ENCODE data around the gene ARID4B. TPM values are rescaled to one million over a fixed set of nuclear protein-coding genes. Genes with fewer than 3 reads are reported as not detected.

Gene ARID4B
- total RNA-seq, 1 experiment from 2014 or later, result 34.0 TPM

DNA sequence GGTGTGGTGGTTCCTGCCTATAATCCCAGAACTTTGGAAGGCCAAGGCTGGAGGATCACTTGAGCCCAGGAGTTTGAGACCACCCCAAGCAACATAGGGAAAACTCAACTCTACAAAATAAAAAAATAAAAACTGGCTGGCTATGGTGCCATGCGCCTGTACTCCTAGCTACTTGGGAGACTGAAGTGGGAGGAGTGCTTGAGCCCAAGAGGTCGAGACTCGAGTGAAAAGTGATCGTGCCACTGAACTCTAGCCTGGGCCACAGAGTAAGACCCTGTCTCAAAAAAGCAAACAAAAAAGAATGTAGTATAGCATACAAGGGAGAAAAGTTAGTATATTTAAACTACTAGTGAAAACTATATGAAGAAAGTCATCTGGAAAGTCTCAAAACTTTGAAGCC, 66.7 kb downstream of the ARID4B start:
- Histone ChIP-seq H3K23me2 (ENCODE audit: insufficient read length, low read depth, low read length, poor library complexity, severe bottlenecking) (no peaks in the 10 kb centered on the region), H3K9me3 (ENCODE audit: control insufficient read depth, low read depth, low read length) (no peaks in the 10 kb centered on the region), H4K5ac (ENCODE audit: insufficient read length, low read depth, low read length) (no peak overlapping the region), H2BK15ac (ENCODE audit: low read depth, low read length) (no peak overlapping the region), H4K20me1 (ENCODE audit: control insufficient read depth, insufficient read depth, insufficient read length) (no peaks in the 10 kb centered on the region), H3K27ac (ENCODE audit: insufficient read length, low read depth, low read length) (no peak overlapping the region), H3K79me1 (ENCODE audit: insufficient read depth, low read depth, low read length, poor library complexity, severe bottlenecking) (peaks cover 6% of the 10 kb centered on the region), H2BK20ac (ENCODE audit: low read depth, low read length, poor library complexity, severe bottlenecking) (no peak overlapping the region), H3K9ac (ENCODE audit: extremely low read depth, insufficient read length, low read length) (no peak overlapping the region), H2AK5ac (ENCODE audit: insufficient read length, low read length) (no peak overlapping the region), H3K4me2 (ENCODE audit: insufficient read depth, insufficient read length, low read length) (no peak overlapping the region), H3K18ac (ENCODE audit: insufficient read length, low read depth, low read length) (no peak overlapping the region), H2BK12ac (ENCODE audit: insufficient read length, low read depth, low read length) (no peak overlapping the region), H3K4ac (ENCODE audit: low read depth, low read length) (no peak overlapping the region), H4K8ac (replicated peaks; ENCODE audit: insufficient read length, low read depth, low read length) (no peak overlapping the region), H3T11ph (ENCODE audit: low read length) (no peak overlapping the region), H3K4me1 (ENCODE audit: insufficient read depth, low read length) (peaks cover 3% of the 10 kb centered on the region; the same call in 1 of the 2 replicates), H2BK5ac (ENCODE audit: insufficient read length, low read length) (no peak overlapping the region), H4K91ac (ENCODE audit: insufficient read length, low read depth, low read length) (no peak overlapping the region), H2BK120ac (ENCODE audit: low read depth, low read length, poor library complexity, severe bottlenecking) (no peak overlapping the region), H3K56ac (ENCODE audit: insufficient read length, low read depth, low read length) (no peak overlapping the region), H2AFZ (ENCODE audit: low read length) (no peak overlapping the region), H3K14ac (ENCODE audit: insufficient read depth, low read length) (no peak overlapping the region), H3K23ac (ENCODE audit: insufficient read length, low read depth, low read length) (no peak overlapping the region), H3K79me2 (ENCODE audit: insufficient read depth, low read length) (peaks cover 15% of the 10 kb centered on the region; the same call in 1 of the 2 replicates), H3K27me3 (ENCODE audit: insufficient read depth, low read length) (no peaks in the 10 kb centered on the region)
- WGBS (ENCODE audit: extremely low coverage, insufficient read length, low lambda C conversion rate), result no CpG with 5 or more reads among the region's 4 CpGs
- Mint-ChIP-seq H3K9me3 (no peaks in the 10 kb centered on the region), H3K27me3 (ENCODE audit: low read depth) (no peaks in the 10 kb centered on the region), H3K4me3 (no peak overlapping the region), H3K36me3 (ENCODE audit: insufficient read depth in 1 of 3, low read depth in 3 of 3) (peaks cover 5 to 6% (median 6%) of the 10 kb centered on the region in 3 experiments; a peak in 3 of 7 replicates), H3K27ac (peak overlapping the region in 2 of 3 experiments; percentile 3 to 12; a peak in 1 of 7 replicates), H3K4me1 (peaks cover 8 to 10% of the 10 kb centered on the region in 2 experiments)
- no peak for DNase-seq
- TF ChIP-seq, protein P1, sequence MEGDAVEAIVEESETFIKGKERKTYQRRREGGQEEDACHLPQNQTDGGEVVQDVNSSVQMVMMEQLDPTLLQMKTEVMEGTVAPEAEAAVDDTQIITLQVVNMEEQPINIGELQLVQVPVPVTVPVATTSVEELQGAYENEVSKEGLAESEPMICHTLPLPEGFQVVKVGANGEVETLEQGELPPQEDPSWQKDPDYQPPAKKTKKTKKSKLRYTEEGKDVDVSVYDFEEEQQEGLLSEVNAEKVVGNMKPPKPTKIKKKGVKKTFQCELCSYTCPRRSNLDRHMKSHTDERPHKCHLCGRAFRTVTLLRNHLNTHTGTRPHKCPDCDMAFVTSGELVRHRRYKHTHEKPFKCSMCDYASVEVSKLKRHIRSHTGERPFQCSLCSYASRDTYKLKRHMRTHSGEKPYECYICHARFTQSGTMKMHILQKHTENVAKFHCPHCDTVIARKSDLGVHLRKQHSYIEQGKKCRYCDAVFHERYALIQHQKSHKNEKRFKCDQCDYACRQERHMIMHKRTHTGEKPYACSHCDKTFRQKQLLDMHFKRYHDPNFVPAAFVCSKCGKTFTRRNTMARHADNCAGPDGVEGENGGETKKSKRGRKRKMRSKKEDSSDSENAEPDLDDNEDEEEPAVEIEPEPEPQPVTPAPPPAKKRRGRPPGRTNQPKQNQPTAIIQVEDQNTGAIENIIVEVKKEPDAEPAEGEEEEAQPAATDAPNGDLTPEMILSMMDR (conservative IDR thresholded peaks at IDR 0.05), result no peak

Measured in H9 (cell line).